Measurements from ENCODE around the gene CA5A. TPM values are rescaled to one million over a fixed set of nuclear protein-coding genes. Genes with fewer than 3 reads are reported as not detected.

CA5A gene
- total and polyA plus RNA-seq, 2 experiments from 2014 or later, result not detected

- no peak for DNase-seq (ENCODE audit: low spot score)
- ATAC-seq, result no peak
These were observed 10.4 kb upstream of the CA5A start for GRCh38 chr16:87946596-87947347.

GRCh38 chr16:87945351-87946042 lies 9.2 kb upstream of the CA5A start:
- no peaks in the 10 kb centered on the region for H4K20me1 ChIP-seq (replicated peaks; ENCODE audit: insufficient read depth)
- H3K27me3 ChIP-seq (ENCODE audit: insufficient read depth), result no peaks in the 10 kb centered on the region
- H3K4me3 ChIP-seq, result 0 out of 2 replicates have a peak overlapping the region, but pooled peaks have one; percentile 34
- ATAC-seq (peak; percentile 74), DNase-seq (ENCODE audit: low spot score) (peak; percentile 85)
- Mint-ChIP-seq H3K27me3 (ENCODE audit: insufficient read depth, low read depth, poor library complexity) (peaks cover 18% of the 10 kb centered on the region), H3K4me3 (peak overlapping the region; percentile 42), H3K4me1 (peaks cover 27% of the 10 kb centered on the region), H3K9me3 (no peaks in the 10 kb centered on the region), H3K27ac (peak overlapping the region; percentile 94), H3K36me3 (ENCODE audit: low read depth) (no peaks in the 10 kb centered on the region)
- peak overlapping the region; percentile 50 for H3K27ac ChIP-seq (ENCODE audit: low read depth)
- H3K4me1 ChIP-seq (ENCODE audit: insufficient read depth), result peaks cover 3% of the 10 kb centered on the region; the same call in 1 of the 2 replicates
- H3F3A ChIP-seq (replicated peaks; ENCODE audit: low read depth), result no peaks in the 10 kb centered on the region
- H3K4me2 ChIP-seq, result peak overlapping the region; percentile 66; the same call in 1 of the 2 replicates
- no peaks in the 10 kb centered on the region for H3K9me2 ChIP-seq (ENCODE audit: insufficient read depth)
- TF ChIP-seq EZH2 (IDR thresholded peaks at IDR 0.05; ENCODE audit: low read depth, unreplicated experiment) (no peak), CREB1 (CRISPR knock-in tag; IDR thresholded peaks at IDR 0.05; ENCODE audit: low read depth) (peak; percentile 84), ZNF114 (CRISPR knock-in tag; IDR thresholded peaks at IDR 0.05) (no peak)
- H2AFZ ChIP-seq, result peak overlapping the region; percentile 43
- no peaks in the 10 kb centered on the region for H3K36me3 ChIP-seq (ENCODE audit: insufficient read depth)
- H3K79me2 ChIP-seq (replicated peaks; ENCODE audit: insufficient read depth), result no peaks in the 10 kb centered on the region

More at GRCh38 chr16:87946596-87947347, 10.4 kb upstream of the CA5A start:
- no peaks in the 10 kb centered on the region for H3K9me2 ChIP-seq (ENCODE audit: insufficient read depth)
- no peaks in the 10 kb centered on the region for H4K20me1 ChIP-seq (replicated peaks; ENCODE audit: insufficient read depth)
- peak overlapping the region; percentile 60; the same call in 1 of the 2 replicates for H3K27ac Mint-ChIP-seq
- 0 out of 2 replicates have a peak, but pooled peaks cover under 1% of the 10 kb centered on the region for H3F3A ChIP-seq (replicated peaks; ENCODE audit: low read depth)
- H3K27ac ChIP-seq (ENCODE audit: low read depth), result no peak overlapping the region
- H3K4me2 ChIP-seq, result peak overlapping the region; percentile 66; the same call in 1 of the 2 replicates
- no peaks in the 10 kb centered on the region for H3K36me3 Mint-ChIP-seq (ENCODE audit: low read depth)
- no peak overlapping the region; the same call in 2 of the 3 replicates for H3K4me3 Mint-ChIP-seq
- H3K4me3 ChIP-seq, result no peak overlapping the region
- H3K79me2 ChIP-seq (replicated peaks; ENCODE audit: insufficient read depth), result peaks cover under 1% of the 10 kb centered on the region; the same call in 1 of the 2 replicates
- peaks cover 30% of the 10 kb centered on the region for H3K4me1 Mint-ChIP-seq
- H2AFZ ChIP-seq, result no peak overlapping the region; the same call in 1 of the 2 replicates
- peaks cover 21% of the 10 kb centered on the region for H3K27me3 Mint-ChIP-seq (ENCODE audit: insufficient read depth, low read depth, poor library complexity)
- H3K9me3 Mint-ChIP-seq, result no peaks in the 10 kb centered on the region
- no peaks in the 10 kb centered on the region for H3K27me3 ChIP-seq (ENCODE audit: insufficient read depth)
- H3K36me3 ChIP-seq (ENCODE audit: insufficient read depth), result no peaks in the 10 kb centered on the region
- TF ChIP-seq POLR2AphosphoS5 (IDR thresholded peaks at IDR 0.05; ENCODE audit: low read depth) (no peak), STAT1 (IDR thresholded peaks at IDR 0.05; ENCODE audit: unreplicated experiment) (no peak)
- peaks cover 3% of the 10 kb centered on the region; the same call in 1 of the 2 replicates for H3K4me1 ChIP-seq (ENCODE audit: insufficient read depth)

GRCh38 chr16:87942680-87943079 lies 6.4 kb upstream of the CA5A start:
- H2AFZ ChIP-seq, result no peak overlapping the region
- Mint-ChIP-seq H3K9me3 (no peaks in the 10 kb centered on the region), H3K36me3 (ENCODE audit: low read depth) (no peaks in the 10 kb centered on the region), H3K4me3 (no peak overlapping the region), H3K27me3 (ENCODE audit: insufficient read depth, low read depth, poor library complexity) (peaks cover 17% of the 10 kb centered on the region), H3K4me1 (peaks cover 25% of the 10 kb centered on the region), H3K27ac (no peak overlapping the region)
- H3K27ac ChIP-seq (ENCODE audit: low read depth), result no peak overlapping the region
- no peaks in the 10 kb centered on the region for H3K27me3 ChIP-seq (ENCODE audit: insufficient read depth)
- no peak overlapping the region for H3K4me2 ChIP-seq
- no peaks in the 10 kb centered on the region for H4K20me1 ChIP-seq (replicated peaks; ENCODE audit: insufficient read depth)
- ATAC-seq, result no peak
- no peak for DNase-seq (ENCODE audit: low spot score)
- no peaks in the 10 kb centered on the region for H3K79me2 ChIP-seq (replicated peaks; ENCODE audit: insufficient read depth)
- H3K36me3 ChIP-seq (ENCODE audit: insufficient read depth), result no peaks in the 10 kb centered on the region
- no peaks in the 10 kb centered on the region for H3F3A ChIP-seq (replicated peaks; ENCODE audit: low read depth)
- H3K4me1 ChIP-seq (ENCODE audit: insufficient read depth), result peaks cover 3% of the 10 kb centered on the region; the same call in 1 of the 2 replicates
- H3K4me3 ChIP-seq, result no peak overlapping the region
- 0 out of 2 replicates have a peak, but pooled peaks cover 5% of the 10 kb centered on the region for H3K9me2 ChIP-seq (ENCODE audit: insufficient read depth)
- TF ChIP-seq ETS1 (IDR thresholded peaks at IDR 0.05), result no peak
- no peak for TF ChIP-seq EZH2phosphoT487 (IDR thresholded peaks at IDR 0.05; ENCODE audit: unreplicated experiment)
- no peak for TF ChIP-seq EZH2 (IDR thresholded peaks at IDR 0.05; ENCODE audit: low read depth, unreplicated experiment)
- TF ChIP-seq, protein P1, sequence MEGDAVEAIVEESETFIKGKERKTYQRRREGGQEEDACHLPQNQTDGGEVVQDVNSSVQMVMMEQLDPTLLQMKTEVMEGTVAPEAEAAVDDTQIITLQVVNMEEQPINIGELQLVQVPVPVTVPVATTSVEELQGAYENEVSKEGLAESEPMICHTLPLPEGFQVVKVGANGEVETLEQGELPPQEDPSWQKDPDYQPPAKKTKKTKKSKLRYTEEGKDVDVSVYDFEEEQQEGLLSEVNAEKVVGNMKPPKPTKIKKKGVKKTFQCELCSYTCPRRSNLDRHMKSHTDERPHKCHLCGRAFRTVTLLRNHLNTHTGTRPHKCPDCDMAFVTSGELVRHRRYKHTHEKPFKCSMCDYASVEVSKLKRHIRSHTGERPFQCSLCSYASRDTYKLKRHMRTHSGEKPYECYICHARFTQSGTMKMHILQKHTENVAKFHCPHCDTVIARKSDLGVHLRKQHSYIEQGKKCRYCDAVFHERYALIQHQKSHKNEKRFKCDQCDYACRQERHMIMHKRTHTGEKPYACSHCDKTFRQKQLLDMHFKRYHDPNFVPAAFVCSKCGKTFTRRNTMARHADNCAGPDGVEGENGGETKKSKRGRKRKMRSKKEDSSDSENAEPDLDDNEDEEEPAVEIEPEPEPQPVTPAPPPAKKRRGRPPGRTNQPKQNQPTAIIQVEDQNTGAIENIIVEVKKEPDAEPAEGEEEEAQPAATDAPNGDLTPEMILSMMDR (conservative IDR thresholded peaks at IDR 0.05; ENCODE audit: low read depth in 2 of 2), result no peak
- no peak for TF ChIP-seq NANOG (IDR thresholded peaks at IDR 0.05; ENCODE audit: borderline replicate concordance)

All from GM23338 (cell line).